B cell (primary cell): Measurements from ENCODE around the gene FRRS1. TPM values are rescaled to one million over a fixed set of nuclear protein-coding genes. Genes with fewer than 3 reads are reported as not detected.

ENCODE experiments used
- ATAC-seq: fragments of 200-7000 bp; cut with Tn5 transposase; one replicate; pipeline ENCODE4 v1.10.0; 2021; ENCODE audit warnings: low read depth, mild to moderate bottlenecking, moderate number of reproducible peaks, moderate library complexity
- CTCF ChIA-PET: fragments of 350-600 bp; sonication (Branson Sonifier 250); formaldehyde crosslinking; loops from one replicate; lab custom pipeline; 2021; ENCODE audit warnings: antibody characterized with exemption, inconsistent platforms; lab: Charles Lee
- POLR2A ChIA-PET: fragments of 350-600 bp; sonication (Branson Sonifier 250); formaldehyde crosslinking; loops from one replicate; lab custom pipeline; 2021; ENCODE audit warnings: antibody characterized with exemption; lab: Charles Lee
- DNase-seq: peaks from one replicate; pipeline ENCODE4 v3.0.0; 2013
- H2AFZ ChIP-seq: 2 replicates; pipeline ENCODE4 v1.6.1; 2012; ENCODE audit warnings: mild to moderate bottlenecking, low read depth, low read length; ENCODE audit not compliant: insufficient read depth, poor library complexity, severe bottlenecking
- H3K27ac ChIP-seq, 2 donors: 1 replicate in 1 of 2; 2 replicates in 1 of 2; pipeline ENCODE4 v1.5.1; 2012 to 2013; ENCODE audit warnings: low read length in 2 of 2, mild to moderate bottlenecking in 2 of 2, moderate library complexity in 1 of 2
- H3K27me3 ChIP-seq, 4 experiments: fragments of 200-600 bp in 1 of 4; sonication (generic) in 1 of 4; replicated peaks in 1 of 4; 1 replicate in 2 of 4; 2 replicates in 2 of 4; pipeline versions ENCODE4 v1.6.1 to v1.7.0; 2013 to 2016; ENCODE audit warnings: low read length in 3 of 4, mild to moderate bottlenecking in 2 of 4, mixed read lengths in 1 of 4, moderate library complexity in 1 of 4; ENCODE audit not compliant: insufficient read depth in 4 of 4, control insufficient read depth in 3 of 4; ENCODE audit errors: control extremely low read depth in 1 of 4
- H3K36me3 ChIP-seq, 2 experiments: replicated peaks in 1 of 2; 1 replicate in 1 of 2; 2 replicates in 1 of 2; pipeline versions ENCODE4 v1.6.1 to v1.7.1; 2013; ENCODE audit warnings: low read length in 1 of 2; ENCODE audit not compliant: insufficient read depth in 2 of 2, control insufficient read depth in 1 of 2; ENCODE audit errors: control extremely low read depth in 1 of 2, extremely low read depth in 1 of 2
- H3K4me1 ChIP-seq, 2 donors: fragments of 200-600 bp in 1 of 2; sonication (generic) in 1 of 2; 1 replicate in 1 of 2; 2 replicates in 1 of 2; pipeline versions ENCODE4 v1.5.1 to v1.6.1; 2013 to 2017; ENCODE audit warnings: low read length in 2 of 2; ENCODE audit not compliant: control insufficient read depth in 2 of 2, insufficient read depth in 2 of 2
- H3K4me2 ChIP-seq: replicated peaks from 2 replicates; pipeline ENCODE3; 2012; ENCODE audit warnings: mild to moderate bottlenecking, low read depth, low read length; ENCODE audit not compliant: poor library complexity, severe bottlenecking
- H3K4me3 ChIP-seq, 5 experiments: fragments of 200-600 bp in 1 of 5; sonication (generic) in 1 of 5; 1 replicate in 3 of 5; 2 replicates in 2 of 5; pipeline versions ENCODE4 v1.5.1 to v1.7.0; 2011 to 2016; ENCODE audit warnings: low read length in 4 of 5, mild to moderate bottlenecking in 4 of 5, low read depth in 2 of 5, control low read depth in 1 of 5, moderate library complexity in 1 of 5; ENCODE audit not compliant: insufficient read depth in 1 of 5; ENCODE audit errors: control extremely low read depth in 1 of 5, extremely low read depth in 1 of 5
- H3K79me2 ChIP-seq: fragments of 200-600 bp; sonication (generic); one replicate; pipeline ENCODE4 v1.6.0; 2016; ENCODE audit warnings: low read length; ENCODE audit not compliant: control insufficient read depth, insufficient read depth
- H3K9ac ChIP-seq: fragments of 200-600 bp; sonication (generic); 2 replicates; pipeline ENCODE4 v1.6.1; 2017; ENCODE audit warnings: mild to moderate bottlenecking, low read length, moderate library complexity
- H3K9me3 ChIP-seq, 3 donors: one replicate each; pipeline versions ENCODE4 v1.6.1 to v1.7.1; 2013; ENCODE audit warnings: low read length in 2 of 3; ENCODE audit not compliant: control insufficient read depth in 2 of 3, insufficient read depth in 1 of 3; ENCODE audit errors: control extremely low read depth in 1 of 3
- H4K20me1 ChIP-seq: 2 replicates; pipeline ENCODE4 v1.6.0; 2012; ENCODE audit warnings: mild to moderate bottlenecking, low read length; ENCODE audit not compliant: insufficient read depth, control insufficient read depth, poor library complexity, severe bottlenecking
- H3K27ac Mint-ChIP-seq: one replicate; pipeline ENCODE4 v1.8.0; 2021; ENCODE audit warnings: mixed read lengths
- H3K27me3 Mint-ChIP-seq: one replicate; pipeline ENCODE4 v1.8.0; 2021; ENCODE audit warnings: mixed read lengths
- H3K4me1 Mint-ChIP-seq: one replicate; pipeline ENCODE4 v1.8.0; 2021; ENCODE audit warnings: mixed read lengths
- H3K4me3 Mint-ChIP-seq: one replicate; pipeline ENCODE4 v1.8.0; 2021; ENCODE audit warnings: mixed read lengths
- H3K9me3 Mint-ChIP-seq: one replicate; pipeline ENCODE4 v1.8.0; 2022; ENCODE audit warnings: mixed read lengths; ENCODE audit not compliant: insufficient read depth
- EZH2 ChIP-seq: IDR thresholded peaks from 2 replicates; pipeline ENCODE4 v1.6.1; 2012; ENCODE audit warnings: borderline replicate concordance, low read depth, mild to moderate bottlenecking, moderate library complexity, low read length; ENCODE audit not compliant: insufficient read depth, poor library complexity, severe bottlenecking
- WGBS: methylation state at CpG from one replicate; pipeline ENCODE4 v1.1.5; 2013; ENCODE audit warnings: missing lambda C conversion rate; ENCODE audit not compliant: insufficient coverage; 5-methylcytosine and 5-hydroxymethylcytosine counted together
- intact Hi-C: fragments of 100-400 bp; cut with micrococcal nuclease; formaldehyde crosslinking; loops from one replicate; pipeline ENCODE4 v1.10.0; 2022
- polyA plus RNA-seq: library from polyadenylated mRNA; depleted of rRNA; stranded (reverse); fragments of >200 nt; gene quantifications from 2 replicates; pipeline ENCODE4 v1.2.3, GENCODE V29; 2012
- total RNA-seq, 2 donors: library from RNA; stranded (reverse); fragments of 120-200 nt in 1 of 2; gene quantifications; 1 replicate in 1 of 2; 2 replicates in 1 of 2; pipeline versions ENCODE4 v1.2.3 to v1.2.4, GENCODE V29; 2013 to 2022
- TF ChIP-seq, protein P1 (sequence below): fragments of 200-600 bp; IDR thresholded peaks from one replicate; pipeline ENCODE4 v1.8.0; 2022; ENCODE audit warnings: antibody characterized with exemption, mild to moderate bottlenecking

Gene FRRS1
- total and polyA plus RNA-seq, 2 donors (not counting 1 experiment from before 2014, with no cell fraction given), result 0.73 to 0.96 TPM

DNA sequence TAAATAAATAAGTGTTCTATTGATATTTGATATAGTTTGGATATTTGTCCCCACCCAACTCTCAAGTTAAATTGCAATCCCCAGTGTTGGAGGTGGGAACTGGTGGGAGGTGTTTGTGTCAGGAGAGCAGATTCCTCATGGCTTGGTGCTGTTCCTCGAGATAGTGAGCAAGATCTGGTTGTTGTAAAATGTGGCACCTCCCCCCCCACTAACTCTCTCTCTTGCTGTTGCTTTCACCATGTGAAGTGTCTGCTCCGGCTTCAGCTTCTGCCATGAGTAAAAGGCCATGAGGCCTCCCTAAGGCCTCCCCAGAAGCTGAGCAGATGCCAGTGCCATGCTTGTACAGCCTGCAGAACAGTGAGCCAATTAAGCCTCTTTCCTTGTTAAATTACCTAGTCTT is 20.8 kb downstream of the FRRS1 start:
- ATAC-seq (no peak), DNase-seq (no peak)
- no peaks in the 10 kb centered on the region for H3K9me3 ChIP-seq
- H3K36me3 ChIP-seq, result peaks cover 0 to 3% of the 10 kb centered on the region in 2 experiments
- intact Hi-C loops, result no loop called here
- H3K9ac ChIP-seq, result no peak overlapping the region
- no peaks in the 10 kb centered on the region for H3K27me3 Mint-ChIP-seq
- H4K20me1 ChIP-seq, result no peaks in the 10 kb centered on the region
- no peaks in the 10 kb centered on the region for H3K27me3 ChIP-seq
- no peaks in the 10 kb centered on the region for H3K9me3 Mint-ChIP-seq
- no peaks in the 10 kb centered on the region for H3K79me2 ChIP-seq
- CTCF ChIA-PET, result no interaction called here
- 94% methylated on average over 1 of the region's 2 CpGs for WGBS
- H3K4me3 ChIP-seq, result no peak overlapping the region
- H3K4me1 Mint-ChIP-seq, result no peaks in the 10 kb centered on the region
- H3K4me2 ChIP-seq, result no peak overlapping the region
- no peak overlapping the region for H3K4me3 Mint-ChIP-seq
- TF ChIP-seq, protein P1, sequence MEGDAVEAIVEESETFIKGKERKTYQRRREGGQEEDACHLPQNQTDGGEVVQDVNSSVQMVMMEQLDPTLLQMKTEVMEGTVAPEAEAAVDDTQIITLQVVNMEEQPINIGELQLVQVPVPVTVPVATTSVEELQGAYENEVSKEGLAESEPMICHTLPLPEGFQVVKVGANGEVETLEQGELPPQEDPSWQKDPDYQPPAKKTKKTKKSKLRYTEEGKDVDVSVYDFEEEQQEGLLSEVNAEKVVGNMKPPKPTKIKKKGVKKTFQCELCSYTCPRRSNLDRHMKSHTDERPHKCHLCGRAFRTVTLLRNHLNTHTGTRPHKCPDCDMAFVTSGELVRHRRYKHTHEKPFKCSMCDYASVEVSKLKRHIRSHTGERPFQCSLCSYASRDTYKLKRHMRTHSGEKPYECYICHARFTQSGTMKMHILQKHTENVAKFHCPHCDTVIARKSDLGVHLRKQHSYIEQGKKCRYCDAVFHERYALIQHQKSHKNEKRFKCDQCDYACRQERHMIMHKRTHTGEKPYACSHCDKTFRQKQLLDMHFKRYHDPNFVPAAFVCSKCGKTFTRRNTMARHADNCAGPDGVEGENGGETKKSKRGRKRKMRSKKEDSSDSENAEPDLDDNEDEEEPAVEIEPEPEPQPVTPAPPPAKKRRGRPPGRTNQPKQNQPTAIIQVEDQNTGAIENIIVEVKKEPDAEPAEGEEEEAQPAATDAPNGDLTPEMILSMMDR, result no peak
- no peak for TF ChIP-seq EZH2
- POLR2A ChIA-PET, result no interaction called here
- no peak overlapping the region for H3K27ac ChIP-seq
- H2AFZ ChIP-seq, result no peak overlapping the region
- no peaks in the 10 kb centered on the region for H3K4me1 ChIP-seq
- no peak overlapping the region for H3K27ac Mint-ChIP-seq

DNA sequence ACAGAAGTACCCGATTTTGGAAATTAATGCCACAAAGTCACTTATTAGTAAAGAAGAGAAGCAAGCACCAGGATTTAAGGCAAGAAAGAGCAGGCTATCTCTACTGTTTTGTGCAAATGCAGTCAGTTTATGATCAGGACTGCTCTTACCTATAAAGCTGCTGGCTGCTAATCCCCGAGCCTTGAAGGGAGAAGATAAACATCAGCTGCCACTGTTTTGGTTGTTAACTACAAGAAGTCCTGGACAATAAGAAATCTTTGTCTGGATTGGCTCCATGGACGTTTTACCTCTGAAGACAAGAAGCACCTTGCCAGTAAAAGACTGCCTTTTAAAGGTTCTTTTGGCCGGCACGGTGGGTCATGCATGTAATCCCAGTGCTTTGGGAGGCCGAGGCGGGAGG is 21.4 kb downstream of the FRRS1 start:
- H3K9me3 Mint-ChIP-seq, result no peaks in the 10 kb centered on the region
- TF ChIP-seq, protein P1, result no peak
- TF ChIP-seq EZH2, result no peak
- H3K27ac Mint-ChIP-seq, result no peak overlapping the region
- H3K4me1 ChIP-seq, result no peaks in the 10 kb centered on the region
- no peaks in the 10 kb centered on the region for H3K9me3 ChIP-seq
- WGBS, result 95% methylated on average over 5 of the region's 7 CpGs
- intact Hi-C loops, result no loop called here
- no peaks in the 10 kb centered on the region for H3K79me2 ChIP-seq
- no peak for DNase-seq
- H2AFZ ChIP-seq, result no peak overlapping the region
- H3K27me3 Mint-ChIP-seq, result no peaks in the 10 kb centered on the region
- POLR2A ChIA-PET, result no interaction called here
- H3K4me3 Mint-ChIP-seq, result no peak overlapping the region
- H3K4me2 ChIP-seq, result no peak overlapping the region
- no peaks in the 10 kb centered on the region for H4K20me1 ChIP-seq
- H3K27me3 ChIP-seq, result no peaks in the 10 kb centered on the region
- H3K36me3 ChIP-seq, result peaks cover 0 to 3% of the 10 kb centered on the region in 2 experiments
- ATAC-seq, result no peak
- no peaks in the 10 kb centered on the region for H3K4me1 Mint-ChIP-seq
- CTCF ChIA-PET, result no interaction called here
- H3K27ac ChIP-seq, result no peak overlapping the region
- no peak overlapping the region for H3K9ac ChIP-seq
- H3K4me3 ChIP-seq, result no peak overlapping the region
